ENCODE data around the gene UQCRHL. TPM values are rescaled to one million over a fixed set of nuclear protein-coding genes. Genes with fewer than 3 reads are reported as not detected.
"Not testable (repeated sequence)": the region's sequence is repeated elsewhere in the genome, so short reads cannot be mapped to it uniquely, and the experiment has no call there.

The UQCRHL gene
- total and polyA plus RNA-seq, 5 experiments from 2014 or later, result 1.1 to 2.0 (median 1.2) TPM

DNA sequence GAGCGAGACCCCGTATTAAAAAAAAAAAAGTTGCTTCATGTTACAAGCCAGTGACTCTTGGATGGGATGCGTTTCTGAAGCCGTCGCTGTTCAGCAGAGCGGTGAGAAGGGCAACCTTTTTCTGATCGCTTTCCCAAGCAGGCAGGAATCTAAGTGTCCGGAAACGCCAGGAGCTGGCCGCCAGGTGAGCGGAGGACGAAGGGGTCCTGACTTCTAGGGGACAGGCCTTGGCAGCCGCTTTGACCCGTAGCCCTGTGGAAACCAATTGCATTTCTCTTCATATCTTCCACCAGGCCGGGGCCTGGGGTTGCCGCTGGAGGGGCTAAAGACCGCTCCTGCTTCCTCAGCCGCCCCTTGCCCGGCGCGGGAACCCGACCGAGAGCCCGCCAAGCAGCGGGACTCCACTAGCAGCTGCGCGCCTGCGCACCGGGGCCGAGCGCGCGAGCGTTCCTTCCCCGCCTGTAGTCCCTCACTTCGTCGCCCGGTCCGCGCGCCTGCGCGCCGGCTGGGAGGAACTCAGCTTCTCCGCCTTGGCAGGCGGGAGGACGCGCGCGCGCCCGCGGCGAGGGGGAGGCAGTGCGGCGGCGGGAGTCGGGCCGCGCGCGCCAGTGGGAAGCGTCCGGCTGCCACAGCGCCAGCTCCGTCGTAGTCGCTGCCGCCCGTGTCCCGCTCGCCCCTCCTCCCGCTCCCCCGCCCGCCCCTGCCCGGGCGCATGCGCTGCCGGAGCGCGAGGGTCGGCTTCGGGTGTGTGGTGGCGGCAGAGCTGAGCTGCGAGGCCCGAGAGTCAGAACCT lies 39.8 kb upstream of the UQCRHL start, which contains the start of gene SPEN:
SPEN (plus strand) TSS at position 608 of the 793 bp plus-strand sequence. CDS start 361 bp downstream, outside the sequence.
- H3K4me1 Mint-ChIP-seq, result peaks cover 13 to 63% (median 38%) of the 10 kb centered on the region in 4 donors

GRCh38 chr1:15846056-15846455 lies 38.6 kb upstream of the UQCRHL start:
- H3K9me3 Mint-ChIP-seq, DNase-seq, ATAC-seq, H3K27me3 Mint-ChIP-seq, H3K36me3 Mint-ChIP-seq: not testable (repeated sequence)
- Mint-ChIP-seq H3K4me1 (peaks cover 11 to 51% (median 29%) of the 10 kb centered on the region in 4 donors), H3K4me3 (peak overlapping the region; percentile 6 to 99 (median 80)), H3K27ac (peak overlapping the region in 9 of 10 donors; percentile 19 to 98 (median 94))
- POLR2A ChIA-PET, result interaction anchor here (3.0 to 12.5 kb wide), 2 partner anchors 10 to 130 kb away, joined by 14 to 392 read pairs; partner anchors contain the start of gene ZBTB17

More for the DNA sequence above, 39.8 kb upstream of the UQCRHL start, which contains the start of gene SPEN:
- DNase-seq (peak; percentile 91 to 99 (median 98)), ATAC-seq (peak; percentile 82 to 83)
- POLR2A ChIA-PET, result interaction anchor here (0.6 to 12.5 kb wide), 13 partner anchors 11 to 1206 kb away, joined by 3 to 392 read pairs (median 4); partner anchors contain the start of genes SDHB and ZBTB17
- Mint-ChIP-seq H3K27ac (peak within 1 kb of the TSS; percentile 96 to 98 (median 98)), H3K36me3 (no peaks in the 10 kb centered on the region), H3K4me3 (peak within 1 kb of the TSS; percentile 96 to 99 (median 98)), H3K9me3 (no peaks in the 10 kb centered on the region), H3K27me3 (no peaks in the 10 kb centered on the region)

GRCh38 chr1:15843826-15844572 lies 36.5 kb upstream of the UQCRHL start:
- ATAC-seq (no peak), DNase-seq (no peak)
- Mint-ChIP-seq H3K4me3 (no peak overlapping the region), H3K9me3 (no peaks in the 10 kb centered on the region), H3K27me3 (no peaks in the 10 kb centered on the region), H3K4me1 (peaks cover 2 to 35% (median 13%) of the 10 kb centered on the region in 4 donors), H3K27ac (peak overlapping the region in 1 of 10 donors; percentile 66), H3K36me3 (no peaks in the 10 kb centered on the region)
- POLR2A ChIA-PET, result interaction anchor here (0.6 to 12.5 kb wide), 4 partner anchors 8 to 300 kb away, joined by 4 to 392 read pairs (median 6); no protein-coding TSS in a partner anchor

DNA sequence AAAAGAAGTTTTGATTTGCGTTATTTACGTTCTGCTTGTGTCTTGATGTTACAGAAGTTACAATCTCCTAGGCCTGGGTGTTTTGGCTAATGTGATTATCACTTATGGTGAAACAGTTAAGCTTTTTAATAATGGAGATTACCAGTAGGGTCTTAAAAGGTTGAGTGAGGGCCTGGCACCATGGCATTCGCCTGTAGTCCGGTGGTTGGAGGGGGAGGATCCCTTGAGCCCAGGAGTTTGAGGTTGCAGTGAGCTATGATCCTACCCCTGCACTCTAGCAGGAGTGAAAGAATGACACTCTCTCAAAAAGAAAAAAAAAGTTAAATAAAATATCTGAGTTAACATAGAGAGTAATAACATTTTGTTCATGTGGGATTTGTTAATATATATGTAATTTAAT lies 31.3 kb upstream of the UQCRHL start:
- DNase-seq, result no peak
- H3K27ac Mint-ChIP-seq, result peak overlapping the region in 1 of 10 donors; percentile 24
- H3K36me3 Mint-ChIP-seq, result no peaks in the 10 kb centered on the region
- POLR2A ChIA-PET, result interaction anchor here (0.6 to 10.0 kb wide), 3 partner anchors 9 to 24 kb away, joined by 3 to 392 read pairs (median 6); partner anchors contain the start of gene SPEN
- peaks cover 4 to 32% (median 12%) of the 10 kb centered on the region in 4 donors for H3K4me1 Mint-ChIP-seq
- no peaks in the 10 kb centered on the region for H3K9me3 Mint-ChIP-seq
- H3K27me3 Mint-ChIP-seq, result no peaks in the 10 kb centered on the region
- H3K4me3 Mint-ChIP-seq, result no peak overlapping the region
- ATAC-seq, result no peak

DNA sequence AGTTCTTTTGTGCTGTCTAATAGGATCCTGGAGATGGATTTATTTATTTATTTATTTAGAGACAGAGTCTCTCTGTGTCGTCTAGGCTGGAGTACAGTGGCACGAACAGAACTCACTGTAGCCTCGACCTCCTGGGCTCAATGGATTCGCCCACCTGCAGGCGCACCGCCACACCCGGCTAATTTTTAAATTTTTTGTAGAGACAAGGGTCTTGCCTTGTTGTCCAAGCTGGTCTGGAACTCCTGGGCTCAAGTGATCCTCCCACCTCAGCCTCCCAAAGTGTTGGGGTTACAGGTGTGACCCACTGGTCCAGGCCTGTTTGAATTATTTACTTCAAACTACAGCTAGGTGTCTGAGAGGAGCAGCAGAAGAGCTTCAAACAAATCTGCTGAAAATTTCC lies 30.5 kb upstream of the UQCRHL start:
- Mint-ChIP-seq H3K9me3 (no peaks in the 10 kb centered on the region), H3K4me3 (peak overlapping the region in 6 of 10 donors; percentile 24 to 95 (median 30))

DNA sequence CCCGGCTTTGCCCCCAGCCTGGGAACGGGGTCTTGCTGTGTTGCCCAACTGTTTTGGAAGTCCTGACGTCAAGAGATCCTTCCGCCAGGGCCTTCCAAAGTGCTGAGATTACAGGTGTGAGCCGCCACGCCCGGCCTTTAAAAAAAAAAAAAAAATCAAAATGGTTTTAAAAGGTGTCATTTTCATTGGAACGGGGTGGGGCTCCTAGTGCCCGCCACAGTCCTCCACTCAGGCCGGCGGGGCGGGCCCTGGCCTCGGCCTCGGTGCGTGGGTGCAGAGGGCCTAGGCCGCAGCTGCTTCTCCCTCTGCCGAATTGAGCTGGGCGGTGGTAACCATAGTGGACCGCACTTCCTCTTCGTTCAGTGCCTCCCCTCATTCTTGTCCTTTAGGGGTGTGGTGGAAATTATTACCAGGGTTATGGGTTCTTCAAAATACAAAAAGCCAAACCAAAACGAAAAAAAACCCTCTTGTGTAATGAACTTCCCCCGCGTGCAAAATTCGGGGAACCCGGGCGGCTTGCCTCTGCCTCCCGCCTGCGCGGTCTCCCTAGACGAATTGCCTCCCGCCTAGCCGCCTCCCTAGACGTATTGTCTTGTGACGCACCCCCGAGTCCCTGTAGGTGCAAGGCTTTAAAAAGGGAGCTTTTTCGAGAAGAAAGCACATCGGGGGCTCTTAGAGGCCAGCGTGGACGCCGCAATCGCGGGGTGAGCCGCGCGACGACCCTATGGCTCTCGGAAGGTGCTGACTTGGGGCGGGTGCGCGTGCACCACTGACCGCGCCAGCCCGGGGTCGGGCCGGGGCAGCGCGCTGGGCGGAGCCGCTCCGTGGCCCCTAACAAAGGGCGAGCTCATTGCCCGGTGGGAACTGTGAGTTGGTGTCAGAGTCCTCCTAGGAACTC lies 29.6 kb upstream of the UQCRHL start:
- H3K4me1 Mint-ChIP-seq, result peaks cover 4 to 39% (median 15%) of the 10 kb centered on the region in 4 donors
- no peaks in the 10 kb centered on the region for H3K27me3 Mint-ChIP-seq
- ATAC-seq (no peak), DNase-seq (peak in 9 of 10 donors; percentile 28 to 76 (median 53))
- no peaks in the 10 kb centered on the region for H3K9me3 Mint-ChIP-seq
- H3K36me3 Mint-ChIP-seq, result no peaks in the 10 kb centered on the region
- H3K4me3 Mint-ChIP-seq, result peak overlapping the region; percentile 84 to 98 (median 95)
- POLR2A ChIA-PET, result interaction anchor here (0.7 to 10.0 kb wide), 5 partner anchors 10 to 259 kb away, joined by 3 to 392 read pairs (median 4); partner anchors contain the start of gene SPEN
- peak overlapping the region; percentile 95 to 99 (median 99) for H3K27ac Mint-ChIP-seq

More for the DNA sequence above, 30.5 kb upstream of the UQCRHL start:
- Mint-ChIP-seq H3K27ac (peak overlapping the region in 4 of 10 donors; percentile 23 to 95 (median 56)), H3K36me3 (no peaks in the 10 kb centered on the region), H3K4me1 (peaks cover 4 to 37% (median 14%) of the 10 kb centered on the region in 4 donors), H3K27me3 (no peaks in the 10 kb centered on the region)
- DNase-seq (no peak), ATAC-seq (no peak)
- POLR2A ChIA-PET, result interaction anchor here (1.2 to 10.0 kb wide), 3 partner anchors 9 to 22 kb away, joined by 4 to 392 read pairs (median 6); partner anchors contain the start of gene SPEN

DNA sequence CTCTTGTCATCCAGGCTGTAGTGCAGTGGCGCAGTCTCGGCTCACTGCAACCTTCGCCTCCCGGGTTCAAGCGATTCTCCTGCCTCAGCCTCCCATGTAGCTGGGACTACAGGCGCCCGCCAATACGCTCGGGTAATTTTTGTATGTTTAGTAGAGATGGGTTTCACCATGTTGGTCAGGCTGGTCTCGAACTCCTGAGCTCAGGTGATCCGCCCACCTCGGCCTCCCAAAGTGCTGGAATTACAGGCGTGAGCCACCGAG lies 29.0 kb upstream of the UQCRHL start:
- not testable (repeated sequence) for ATAC-seq, H3K27me3 Mint-ChIP-seq, H3K36me3 Mint-ChIP-seq, H3K9me3 Mint-ChIP-seq
- Mint-ChIP-seq H3K4me1 (peaks cover 4 to 45% (median 20%) of the 10 kb centered on the region in 4 donors), H3K27ac (peak overlapping the region; percentile 95 to 99 (median 99)), H3K4me3 (peak overlapping the region; percentile 84 to 98 (median 95))
- DNase-seq, result peak in 2 of 10 donors; percentile 3 to 24
- POLR2A ChIA-PET, result interaction anchor here (0.6 to 10.0 kb wide), 4 partner anchors 11 to 1068 kb away, joined by 3 to 392 read pairs (median 4); partner anchors contain the start of gene SPEN

- H3K9me3 Mint-ChIP-seq, result no peaks in the 10 kb centered on the region
- H3K4me1 Mint-ChIP-seq, result peaks cover 4 to 46% (median 21%) of the 10 kb centered on the region in 4 donors
- no peaks in the 10 kb centered on the region for H3K27me3 Mint-ChIP-seq
- H3K36me3 Mint-ChIP-seq, result peaks cover 0 to 5% (median 0%) of the 10 kb centered on the region in 3 donors
- POLR2A ChIA-PET, result interaction anchor here (0.6 to 10.0 kb wide), 5 partner anchors 11 to 1068 kb away, joined by 3 to 392 read pairs (median 4); partner anchors contain the start of gene SPEN
- DNase-seq, result peak; percentile 94 to 100 (median 98)
- peak overlapping the region; percentile 84 to 98 (median 95) for H3K4me3 Mint-ChIP-seq
- peak overlapping the region; percentile 95 to 99 (median 99) for H3K27ac Mint-ChIP-seq
- ATAC-seq, result peak; percentile 46 to 48
These were observed 28.5 kb upstream of the UQCRHL start for GRCh38 chr1:15835741-15836510.

DNA sequence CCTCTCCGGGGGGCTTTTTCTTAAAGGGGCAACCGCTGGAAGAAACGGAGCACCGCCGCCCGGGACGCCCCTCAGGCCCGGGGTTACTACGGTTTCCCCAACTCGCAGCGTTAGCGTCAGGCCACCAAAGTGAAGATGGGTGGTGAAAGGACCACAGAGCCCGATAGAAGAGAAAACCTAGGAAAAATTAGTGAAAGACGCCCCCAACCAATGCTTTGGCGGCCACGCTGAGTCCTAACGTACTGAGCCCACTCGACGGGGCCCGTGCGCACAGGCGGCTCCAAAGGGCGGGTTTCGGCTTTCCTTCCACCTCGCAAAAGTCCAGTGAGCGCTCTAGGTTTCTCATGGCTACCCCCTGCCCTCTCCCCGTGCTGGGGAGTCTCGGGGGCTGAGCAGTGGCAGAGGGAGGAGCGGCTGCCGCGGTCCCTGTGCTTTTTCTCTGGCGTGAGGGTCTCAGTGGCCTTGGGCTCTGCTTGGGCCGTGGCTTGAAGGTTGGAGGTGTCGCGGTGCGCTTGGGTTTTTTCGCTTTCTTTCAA lies 27.8 kb upstream of the UQCRHL start:
- DNase-seq (peak in 1 of 10 donors; percentile 40), ATAC-seq (peak; percentile 3 to 20)
- Mint-ChIP-seq H3K27me3 (no peaks in the 10 kb centered on the region), H3K27ac (peak overlapping the region; percentile 95 to 99 (median 99)), H3K9me3 (no peaks in the 10 kb centered on the region), H3K4me1 (peaks cover 5 to 52% (median 25%) of the 10 kb centered on the region in 4 donors), H3K4me3 (peak overlapping the region; percentile 84 to 98 (median 95)), H3K36me3 (peaks cover 0 to 5% (median 0%) of the 10 kb centered on the region in 3 donors)
- POLR2A ChIA-PET, result interaction anchor here (0.6 to 10.0 kb wide), 5 partner anchors 11 to 1070 kb away, joined by 3 to 392 read pairs (median 6); partner anchors contain the start of gene SPEN

- DNase-seq (peak; percentile 79 to 92 (median 87)), ATAC-seq (peak; percentile 62 to 67)
- no peaks in the 10 kb centered on the region for H3K9me3 Mint-ChIP-seq
- H3K27ac Mint-ChIP-seq, result peak overlapping the region; percentile 95 to 99 (median 99)
- peaks cover 11 to 59% (median 32%) of the 10 kb centered on the region in 4 donors for H3K4me1 Mint-ChIP-seq
- H3K36me3 Mint-ChIP-seq, result peaks cover 0 to 5% (median 0%) of the 10 kb centered on the region in 3 donors
- peak overlapping the region; percentile 84 to 98 (median 96) for H3K4me3 Mint-ChIP-seq
- POLR2A ChIA-PET, result interaction anchor here (0.7 to 10.0 kb wide), 21 partner anchors 10 to 1070 kb away, joined by 3 to 392 read pairs (median 4); partner anchors contain the start of genes DNAJC16, SPEN and ZBTB17
- H3K27me3 Mint-ChIP-seq, result no peaks in the 10 kb centered on the region
These were observed 27.2 kb upstream of the UQCRHL start for GRCh38 chr1:15834406-15835204.
